ENCODE data around the gene TRAF2.

- TF ChIP-seq CTCF (IDR thresholded peaks at IDR 0.05) = no peak
- no peak for TF ChIP-seq POLR2A (IDR thresholded peaks at IDR 0.05)
Measured at GRCh38 chr9:136863623-136864273, 22.6 kb upstream of the TRAF2 start.
